DMS 273 treated with DMSO at 0.1 percent for 48 hours (cell line): ENCODE data around the gene RNF111.
A peak's percentile ranks its signal among the peaks of the same experiment; 100 is the strongest.

ENCODE experiments used
- DNase-seq: peaks from one replicate; lab custom pipeline; 2025; lab: John Stamatoyannopoulos, UW

Gene RNF111

DNA sequence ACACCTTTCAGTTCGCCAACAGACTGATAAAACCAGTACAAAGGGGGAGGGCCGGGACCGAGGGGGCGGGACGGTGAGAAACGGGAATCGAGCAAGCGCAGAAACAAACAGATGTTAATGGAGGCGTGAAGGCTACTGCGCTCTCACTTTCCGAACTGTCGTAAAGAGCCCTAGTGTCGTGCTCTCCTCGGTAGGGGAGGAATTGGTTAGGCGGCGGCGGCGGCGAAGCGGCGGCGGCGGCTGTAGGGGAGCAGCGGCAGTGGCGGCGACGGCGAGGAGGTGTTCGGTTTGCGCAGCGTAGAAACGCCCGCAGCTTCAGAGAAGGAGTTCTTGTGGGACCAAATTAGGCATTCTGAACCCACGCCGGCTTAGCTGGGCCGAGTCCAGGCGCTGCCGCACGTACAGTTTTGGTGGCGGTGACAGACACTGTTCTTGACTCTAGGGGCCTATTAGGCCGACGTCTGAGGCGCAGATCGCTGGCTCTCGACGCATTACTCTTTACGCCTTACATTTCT lies at the start of gene RNF111:
Gene RNF111 (plus strand): TSS at position 173 of the 515 bp plus-strand sequence. CDS start 43,160 bp downstream, outside the sequence.
- peak; percentile 85 for DNase-seq

GRCh38 chr15:58947179-58947578 lies 40.3 kb upstream of the RNF111 start:
- no peak for DNase-seq

DNA sequence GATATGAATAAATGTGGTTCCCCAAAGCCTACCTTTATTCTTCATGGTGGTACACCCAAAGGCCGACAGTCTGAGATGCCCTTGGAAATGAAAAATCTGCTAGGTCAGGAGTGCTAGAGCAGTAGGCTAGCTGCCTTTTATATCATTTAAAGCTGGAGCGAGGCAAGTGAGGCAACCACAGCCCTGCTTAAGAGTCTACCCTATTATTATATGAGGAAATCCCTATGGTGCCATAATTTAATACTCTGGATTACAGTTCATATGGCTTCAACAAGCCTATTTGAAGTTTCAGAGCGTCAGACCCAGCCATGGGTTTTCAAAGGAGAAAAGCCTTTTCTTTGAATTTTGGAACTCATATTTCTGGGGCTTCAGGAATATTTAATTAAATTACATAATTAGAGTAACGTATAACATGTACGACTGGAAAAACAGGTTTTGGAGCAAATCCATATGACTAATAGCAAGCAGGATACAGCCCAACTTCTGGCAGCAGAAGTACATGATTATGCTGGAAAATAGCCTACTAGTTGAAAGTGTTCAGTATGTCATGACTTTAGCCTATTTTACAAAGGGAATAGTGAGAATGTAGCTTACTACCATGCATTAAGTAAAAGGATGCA lies 36.0 kb upstream of the RNF111 start:
- peak; percentile 6 for DNase-seq

DNA sequence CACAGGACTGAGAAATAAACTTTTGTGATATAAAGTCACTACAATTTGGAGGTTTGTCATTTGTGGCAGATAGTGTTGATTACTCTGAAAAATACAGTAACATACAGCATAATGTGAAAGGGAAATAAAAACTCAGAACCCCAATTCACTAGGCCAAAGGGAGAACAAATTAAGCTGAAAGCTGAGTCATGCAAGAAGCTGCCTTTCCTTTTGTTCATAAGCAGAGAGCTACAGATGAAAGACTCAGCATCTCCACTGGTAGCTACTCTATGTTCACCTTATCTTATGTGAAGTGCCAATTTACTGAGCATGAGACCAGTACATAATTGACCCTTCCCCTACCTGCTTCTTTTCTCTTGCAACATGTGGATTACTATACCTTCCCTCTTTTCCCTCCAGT lies 34.7 kb upstream of the RNF111 start:
- no peak for DNase-seq

DNA sequence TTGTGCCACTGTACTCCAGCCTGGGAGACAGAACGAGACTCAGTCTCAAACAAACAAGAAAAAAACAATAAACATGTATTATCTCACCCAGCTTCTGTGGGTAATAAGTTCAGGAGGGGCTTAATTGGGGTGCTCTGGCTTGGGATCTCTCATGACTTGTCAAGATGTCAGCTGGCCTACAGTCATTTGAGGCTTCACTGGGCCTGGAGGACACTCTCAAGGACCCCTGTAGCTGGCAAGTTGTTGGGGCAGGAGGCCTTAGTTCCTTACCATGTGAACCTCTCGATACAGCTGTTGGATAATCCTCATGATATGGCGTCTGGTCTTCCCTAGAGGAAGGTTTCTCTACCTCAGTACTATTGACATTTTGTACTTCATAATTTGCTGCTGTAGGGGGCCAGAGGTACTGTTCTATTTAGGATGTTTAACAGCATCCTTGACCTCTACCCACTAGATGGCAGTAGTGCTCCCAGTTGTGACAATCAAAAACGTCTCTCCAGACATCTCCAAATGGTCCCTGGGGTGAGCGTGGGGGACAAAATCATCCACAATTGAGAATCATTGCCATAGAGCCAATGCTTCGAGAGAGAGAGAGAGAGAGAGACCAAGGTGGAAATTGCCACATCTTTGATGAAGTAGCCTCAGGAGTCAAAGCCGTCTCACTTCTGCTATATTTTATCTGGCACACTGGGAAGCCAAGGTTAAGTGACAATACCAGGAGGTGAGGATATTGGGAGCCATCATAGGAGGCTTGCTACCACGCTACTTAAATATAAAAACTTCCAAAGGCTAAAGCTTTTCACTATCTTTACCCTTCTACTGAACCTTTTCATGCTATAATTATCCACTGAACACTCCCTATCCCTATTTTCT lies 30.1 kb upstream of the RNF111 start:
- DNase-seq: peak; percentile 12

- DNase-seq: no peak
Observed at GRCh38 chr15:58958811-58959210, 28.7 kb upstream of the RNF111 start.

GRCh38 chr15:58962136-58962535 lies 25.3 kb upstream of the RNF111 start:
- no peak for DNase-seq

GRCh38 chr15:58962662-58963565 lies 24.5 kb upstream of the RNF111 start:
- DNase-seq: no peak

DNA sequence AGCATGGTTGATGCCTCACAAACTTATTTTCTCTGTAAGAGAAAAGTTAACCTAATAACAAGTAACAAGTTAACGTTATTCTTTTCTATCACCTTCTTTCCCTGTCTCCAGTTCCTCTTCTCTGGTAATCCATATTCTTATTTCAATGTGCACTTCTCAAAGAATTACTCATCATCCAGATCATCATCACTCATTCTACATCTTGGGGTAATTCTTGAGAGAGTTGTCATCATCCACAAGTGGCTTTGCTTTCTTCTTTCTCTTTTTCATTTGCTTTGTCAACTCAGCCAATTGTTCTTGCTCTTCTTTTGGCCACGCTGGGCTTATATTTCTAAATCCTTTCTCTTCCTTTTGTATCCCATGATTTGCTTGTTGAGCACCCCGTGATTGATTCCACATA lies 20.8 kb upstream of the RNF111 start:
- no peak for DNase-seq

DNA sequence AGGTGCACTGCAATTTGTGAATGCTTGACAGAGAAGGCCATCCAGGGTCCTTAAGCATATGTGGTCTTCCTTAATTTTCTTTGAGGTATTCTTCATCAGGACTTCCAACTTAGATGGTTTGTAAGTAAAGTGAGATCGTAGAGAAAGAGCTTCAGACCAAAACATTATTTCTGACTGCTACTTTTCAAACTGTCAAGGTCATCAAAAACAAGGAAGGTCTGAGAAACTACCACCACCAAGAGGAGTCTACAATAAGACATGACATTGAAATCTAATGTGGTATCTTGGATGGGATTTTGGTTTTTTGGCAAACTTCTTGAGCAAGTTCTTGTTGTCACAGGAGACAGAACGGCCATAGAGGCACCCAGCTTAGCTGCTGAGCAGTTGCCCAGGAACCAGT lies 20.0 kb upstream of the RNF111 start:
- DNase-seq: no peak

GRCh38 chr15:58977887-58978286 lies 9.6 kb upstream of the RNF111 start:
- DNase-seq: no peak

- no peak for DNase-seq
Observed at GRCh38 chr15:58980351-58980939, 7.0 kb upstream of the RNF111 start.

DNA sequence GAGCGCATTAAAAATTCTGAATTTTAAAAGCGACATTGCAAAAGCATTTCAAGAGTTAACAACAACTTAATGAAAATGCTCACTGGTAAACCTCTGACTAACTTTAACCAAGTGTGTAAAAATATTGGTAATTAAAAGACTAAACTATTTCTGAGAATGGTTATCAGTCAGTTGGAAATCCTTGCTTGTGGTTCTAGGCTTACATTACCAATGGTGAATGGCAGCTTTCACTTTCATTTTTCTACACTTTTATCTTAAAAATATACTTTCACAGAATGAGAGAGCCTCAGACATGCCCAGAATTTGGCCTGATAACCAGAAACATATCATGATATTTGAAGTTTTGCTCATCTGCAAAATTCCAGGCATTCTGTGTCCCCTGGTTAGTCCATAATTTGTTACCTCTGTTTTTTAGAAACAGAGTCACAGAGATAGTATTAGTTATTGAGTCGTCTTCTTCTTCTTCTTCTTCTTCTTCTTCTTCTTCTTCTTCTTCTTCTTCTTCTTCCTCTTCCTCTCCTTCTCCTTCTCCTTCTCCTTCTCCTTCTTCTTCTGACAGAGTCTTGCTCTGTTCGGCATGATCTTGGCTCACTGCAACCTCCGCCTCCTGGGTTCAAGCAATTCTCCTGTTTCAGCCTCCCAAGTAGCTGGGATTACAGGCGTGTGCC lies 5.5 kb upstream of the RNF111 start:
- no peak for DNase-seq

DNA sequence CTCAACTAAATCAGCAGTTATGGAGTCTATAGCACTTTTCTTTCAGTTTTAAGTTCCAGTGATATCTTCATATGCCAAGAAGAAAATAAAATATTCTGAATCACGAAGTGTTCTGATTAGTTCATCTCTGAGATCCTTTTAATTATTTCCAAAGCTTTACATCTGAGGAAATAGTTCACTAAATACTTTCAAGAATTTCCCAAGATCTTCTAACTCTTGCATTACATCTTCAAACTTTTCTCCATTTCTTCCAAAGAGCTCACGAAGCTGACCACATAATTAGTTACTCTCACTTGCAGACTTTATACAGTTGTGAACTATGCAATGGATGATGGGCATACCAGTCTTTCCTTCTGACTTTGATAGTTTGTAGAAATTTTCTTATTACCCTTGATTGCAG lies 4.2 kb upstream of the RNF111 start:
- DNase-seq: no peak

DNA sequence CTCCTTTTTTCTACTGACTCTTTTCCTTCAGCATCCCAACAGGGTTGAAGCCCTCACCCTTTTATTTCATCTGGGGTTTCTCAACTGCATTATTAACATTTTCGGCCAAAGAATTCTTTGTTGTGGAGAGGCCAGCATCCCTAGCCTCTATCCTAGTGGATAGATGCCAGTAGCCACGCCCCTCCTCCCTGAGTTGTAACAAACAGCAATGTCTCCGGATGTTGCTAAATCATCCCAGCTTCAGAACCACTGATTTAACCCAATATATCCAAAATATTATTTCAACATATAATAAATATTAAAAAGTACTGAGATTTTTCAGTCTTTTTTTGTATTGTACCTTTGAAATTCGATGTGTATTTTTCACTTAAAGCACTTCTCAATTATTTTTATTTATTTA lies 2.0 kb upstream of the RNF111 start:
- DNase-seq: no peak

GRCh38 chr15:58987036-58987435 lies 427 bp upstream of the RNF111 start:
- DNase-seq: no peak

DNA sequence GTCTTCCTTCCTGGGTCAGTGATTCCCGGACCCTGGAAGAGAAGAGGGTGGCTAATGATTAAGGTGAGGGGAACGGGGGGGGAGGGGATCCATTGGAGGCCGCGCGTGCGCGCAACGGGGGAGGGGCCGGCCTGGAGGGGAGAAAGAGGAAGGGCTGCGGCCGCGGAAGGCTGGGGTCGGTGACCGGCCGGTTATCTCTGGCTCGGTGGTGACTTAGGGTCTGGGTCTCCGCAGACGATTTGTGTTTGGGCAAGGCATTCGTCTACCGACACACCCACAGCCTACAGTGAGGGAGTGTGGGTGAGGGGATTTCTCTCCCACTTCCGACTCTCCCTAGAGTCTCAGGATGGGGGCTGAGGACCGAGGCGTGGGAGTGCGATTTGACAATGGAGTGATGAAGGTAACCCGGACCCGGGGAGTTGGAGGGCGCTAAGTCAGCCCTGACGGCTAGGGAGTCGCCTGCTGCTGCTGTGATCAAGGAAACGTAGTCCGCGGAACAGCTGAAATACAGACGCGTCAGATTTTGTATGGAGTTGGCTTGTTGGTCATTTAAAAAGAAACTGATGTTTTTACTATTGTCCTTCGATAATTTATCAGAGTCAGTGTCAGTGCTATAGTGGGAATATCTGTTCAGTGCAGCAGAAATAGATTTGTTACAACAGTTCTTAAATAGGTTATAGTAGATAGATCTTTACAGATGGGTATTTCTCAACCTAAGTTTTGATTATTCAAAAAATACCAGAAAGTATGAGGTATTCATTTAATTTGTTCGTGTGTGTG lies 733 bp downstream of the RNF111 start:
- DNase-seq: no peak

GRCh38 chr15:58992181-58992580 lies 4.7 kb downstream of the RNF111 start:
- DNase-seq: no peak

DNA sequence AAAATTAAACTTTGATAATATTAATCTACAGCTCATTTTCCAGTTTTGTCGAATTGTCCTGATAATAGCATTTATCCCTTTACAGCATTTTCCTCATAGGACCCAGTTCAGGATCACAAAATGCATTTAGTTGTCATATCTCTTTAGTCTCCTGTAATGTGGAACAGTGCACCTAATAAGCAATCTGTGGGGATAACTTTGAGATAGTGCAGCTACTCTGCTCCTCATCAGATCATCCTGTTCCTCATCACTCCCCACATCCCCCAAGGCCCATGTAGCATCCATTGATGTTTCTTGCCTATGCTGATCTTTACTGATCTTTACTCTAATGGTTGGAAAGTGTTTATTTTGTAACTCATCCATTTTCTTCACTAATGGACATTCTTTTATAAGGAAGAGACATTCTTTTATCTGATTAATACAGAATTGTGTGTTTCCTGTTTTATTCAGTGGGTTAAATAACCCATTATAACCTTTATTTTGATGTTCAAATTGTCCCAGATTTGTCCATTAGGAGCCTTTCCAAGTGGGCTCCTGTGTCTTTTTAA lies 7.5 kb downstream of the RNF111 start:
- no peak for DNase-seq

DNA sequence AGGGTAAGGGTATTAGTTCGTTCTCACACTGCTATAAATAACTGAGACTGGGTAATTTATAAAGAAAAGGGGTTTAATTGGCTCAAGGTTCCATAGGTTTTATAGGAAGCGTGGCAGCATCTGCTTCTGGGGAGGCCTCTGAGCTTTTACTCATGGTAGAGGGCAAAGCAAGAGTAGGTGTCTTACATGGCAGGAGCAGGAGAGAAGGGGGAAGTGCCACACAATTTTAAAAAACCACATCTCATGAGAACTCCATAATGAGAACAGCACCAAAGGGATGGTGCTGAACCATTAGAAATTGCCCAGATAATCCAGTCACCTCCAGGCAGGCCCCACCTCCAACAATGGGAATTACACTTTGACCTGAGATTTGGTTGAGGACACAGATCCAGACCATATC lies 12.2 kb downstream of the RNF111 start:
- no peak for DNase-seq
